C4-2B (cell line): ENCODE data around the gene SCGN.

Source experiments
- CTCF ChIP-seq: fragments of 450-650 bp; conservative IDR thresholded peaks from 2 replicates; pipeline ENCODE4 v1.5.1; 2017; ENCODE audit warnings: mild to moderate bottlenecking
- ZFX ChIP-seq: fragments of 450-650 bp; IDR thresholded peaks from 2 replicates; pipeline ENCODE4 v1.6.1; 2017

GRCh38 chr6:25703005-25703404, 51.0 kb downstream of the SCGN start:
- TF ChIP-seq CTCF: no peak
- TF ChIP-seq ZFX: no peak
